ENCODE data around the gene EFNA1. TPM values are rescaled to one million over a fixed set of nuclear protein-coding genes. Genes with fewer than 3 reads are reported as not detected.

Gene EFNA1
- total and polyA plus RNA-seq, 2 of the 13 experiments (the other 11 are each of a cell fraction or from before 2014, with no cell fraction given) = 81.8 to 874 TPM

- TF ChIP-seq AGO2 (optimal IDR thresholded peaks at IDR 0.05; ENCODE audit: low read depth, low read length) (no peak), MAZ (IDR thresholded peaks at IDR 0.05; ENCODE audit: borderline replicate concordance, low read depth, low read length) (no peak), MAZ (CRISPR knock-in tag; IDR thresholded peaks at IDR 0.05; ENCODE audit: low read depth) (0 out of 2 replicates have a peak, but pooled peaks have one; percentile 27), ZNF503 (CRISPR knock-in tag; IDR thresholded peaks at IDR 0.05) (no peak; the same call in 1 of the 2 replicates), GATAD2A (CRISPR knock-in tag; IDR thresholded peaks at IDR 0.05) (peak; percentile 44; the same call in 1 of the 2 replicates), FOSL1 (CRISPR knock-in tag; IDR thresholded peaks at IDR 0.05; ENCODE audit: borderline replicate concordance) (no peak), ZNF234 (CRISPR knock-in tag; conservative IDR thresholded peaks at IDR 0.05) (no peak), HMG20B (CRISPR knock-in tag; conservative IDR thresholded peaks at IDR 0.05) (no peak), ZNF256 (CRISPR knock-in tag; conservative IDR thresholded peaks at IDR 0.05) (no peak), SOX6 (IDR thresholded peaks at IDR 0.05) (no peak), SOX6 (CRISPR knock-in tag; IDR thresholded peaks at IDR 0.05) (peak; percentile 58), THAP9 (CRISPR knock-in tag; IDR thresholded peaks at IDR 0.05; ENCODE audit: borderline replicate concordance) (no peak)
- TF ChIP-seq, protein P1, sequence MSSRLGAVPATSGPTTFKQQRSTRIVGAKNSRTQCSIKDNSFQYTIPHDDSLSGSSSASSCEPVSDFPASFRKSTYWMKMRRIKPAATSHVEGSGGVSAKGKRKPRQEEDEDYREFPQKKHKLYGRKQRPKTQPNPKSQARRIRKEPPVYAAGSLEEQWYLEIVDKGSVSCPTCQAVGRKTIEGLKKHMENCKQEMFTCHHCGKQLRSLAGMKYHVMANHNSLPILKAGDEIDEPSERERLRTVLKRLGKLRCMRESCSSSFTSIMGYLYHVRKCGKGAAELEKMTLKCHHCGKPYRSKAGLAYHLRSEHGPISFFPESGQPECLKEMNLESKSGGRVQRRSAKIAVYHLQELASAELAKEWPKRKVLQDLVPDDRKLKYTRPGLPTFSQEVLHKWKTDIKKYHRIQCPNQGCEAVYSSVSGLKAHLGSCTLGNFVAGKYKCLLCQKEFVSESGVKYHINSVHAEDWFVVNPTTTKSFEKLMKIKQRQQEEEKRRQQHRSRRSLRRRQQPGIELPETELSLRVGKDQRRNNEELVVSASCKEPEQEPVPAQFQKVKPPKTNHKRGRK (CRISPR knock-in tag; IDR thresholded peaks at IDR 0.05) = no peak
- TF ChIP-seq, protein P2, sequence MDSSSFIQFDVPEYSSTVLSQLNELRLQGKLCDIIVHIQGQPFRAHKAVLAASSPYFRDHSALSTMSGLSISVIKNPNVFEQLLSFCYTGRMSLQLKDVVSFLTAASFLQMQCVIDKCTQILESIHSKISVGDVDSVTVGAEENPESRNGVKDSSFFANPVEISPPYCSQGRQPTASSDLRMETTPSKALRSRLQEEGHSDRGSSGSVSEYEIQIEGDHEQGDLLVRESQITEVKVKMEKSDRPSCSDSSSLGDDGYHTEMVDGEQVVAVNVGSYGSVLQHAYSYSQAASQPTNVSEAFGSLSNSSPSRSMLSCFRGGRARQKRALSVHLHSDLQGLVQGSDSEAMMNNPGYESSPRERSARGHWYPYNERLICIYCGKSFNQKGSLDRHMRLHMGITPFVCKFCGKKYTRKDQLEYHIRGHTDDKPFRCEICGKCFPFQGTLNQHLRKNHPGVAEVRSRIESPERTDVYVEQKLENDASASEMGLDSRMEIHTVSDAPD (CRISPR knock-in tag; IDR thresholded peaks at IDR 0.05) = no peak
- TF ChIP-seq, protein P3, sequence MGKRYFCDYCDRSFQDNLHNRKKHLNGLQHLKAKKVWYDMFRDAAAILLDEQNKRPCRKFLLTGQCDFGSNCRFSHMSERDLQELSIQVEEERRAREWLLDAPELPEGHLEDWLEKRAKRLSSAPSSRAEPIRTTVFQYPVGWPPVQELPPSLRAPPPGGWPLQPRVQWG (CRISPR knock-in tag; IDR thresholded peaks at IDR 0.05; ENCODE audit: borderline replicate concordance, low read depth) = no peak
- TF ChIP-seq, protein P4, sequence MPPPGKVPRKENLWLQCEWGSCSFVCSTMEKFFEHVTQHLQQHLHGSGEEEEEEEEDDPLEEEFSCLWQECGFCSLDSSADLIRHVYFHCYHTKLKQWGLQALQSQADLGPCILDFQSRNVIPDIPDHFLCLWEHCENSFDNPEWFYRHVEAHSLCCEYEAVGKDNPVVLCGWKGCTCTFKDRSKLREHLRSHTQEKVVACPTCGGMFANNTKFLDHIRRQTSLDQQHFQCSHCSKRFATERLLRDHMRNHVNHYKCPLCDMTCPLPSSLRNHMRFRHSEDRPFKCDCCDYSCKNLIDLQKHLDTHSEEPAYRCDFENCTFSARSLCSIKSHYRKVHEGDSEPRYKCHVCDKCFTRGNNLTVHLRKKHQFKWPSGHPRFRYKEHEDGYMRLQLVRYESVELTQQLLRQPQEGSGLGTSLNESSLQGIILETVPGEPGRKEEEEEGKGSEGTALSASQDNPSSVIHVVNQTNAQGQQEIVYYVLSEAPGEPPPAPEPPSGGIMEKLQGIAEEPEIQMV (CRISPR knock-in tag; IDR thresholded peaks at IDR 0.05; ENCODE audit: low read depth) = no peak
- TF ChIP-seq, protein P5, sequence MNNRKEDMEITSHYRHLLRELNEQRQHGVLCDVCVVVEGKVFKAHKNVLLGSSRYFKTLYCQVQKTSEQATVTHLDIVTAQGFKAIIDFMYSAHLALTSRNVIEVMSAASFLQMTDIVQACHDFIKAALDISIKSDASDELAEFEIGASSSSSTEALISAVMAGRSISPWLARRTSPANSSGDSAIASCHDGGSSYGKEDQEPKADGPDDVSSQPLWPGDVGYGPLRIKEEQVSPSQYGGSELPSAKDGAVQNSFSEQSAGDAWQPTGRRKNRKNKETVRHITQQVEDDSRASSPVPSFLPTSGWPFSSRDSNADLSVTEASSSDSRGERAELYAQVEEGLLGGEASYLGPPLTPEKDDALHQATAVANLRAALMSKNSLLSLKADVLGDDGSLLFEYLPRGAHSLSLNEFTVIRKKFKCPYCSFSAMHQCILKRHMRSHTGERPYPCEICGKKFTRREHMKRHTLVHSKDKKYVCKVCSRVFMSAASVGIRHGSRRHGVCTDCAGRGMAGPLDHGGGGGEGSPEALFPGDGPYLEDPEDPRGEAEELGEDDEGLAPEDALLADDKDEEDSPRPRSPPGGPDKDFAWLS (CRISPR knock-in tag; IDR thresholded peaks at IDR 0.05; ENCODE audit: borderline replicate concordance) = no peak
Observed at GRCh38 chr1:155178441-155179111, 50.9 kb downstream of the EFNA1 start (continued).

All from HepG2 (cell line).